ENCODE results near the gene UNKL.

- TF ChIP-seq CTCF (IDR thresholded peaks at IDR 0.05; ENCODE audit: low read depth, low read length), result no peak
- no peak for TF ChIP-seq POLR2A (IDR thresholded peaks at IDR 0.05; ENCODE audit: extremely low read depth, insufficient read length)
- TF ChIP-seq MAX (IDR thresholded peaks at IDR 0.05; ENCODE audit: low read depth, low read length), result no peak
- TF ChIP-seq MYC (IDR thresholded peaks at IDR 0.05; ENCODE audit: low read depth, low read length), result no peak
Measured at GRCh38 chr16:1354815-1355540, 59.5 kb downstream of the UNKL start.

Data from NB4 (cell line).